Right cardiac atrium (tissue), 5 donors: ENCODE results near the gene DYNLT2. TPM values are rescaled to one million over a fixed set of nuclear protein-coding genes. Genes with fewer than 3 reads are reported as not detected.
"Not testable (repeated sequence)": the region's sequence is repeated elsewhere in the genome, so short reads cannot be mapped to it uniquely, and the experiment has no call there.

ENCODE experiments used
- ATAC-seq, 2 donors: fragments of 200-7000 bp; cut with Tn5 transposase; one replicate each; pipeline versions ENCODE4 v1.8.0 to v1.9.1; 2020; ENCODE audit warnings: moderate library complexity in 2 of 2, mild to moderate bottlenecking in 1 of 2
- DNase-seq, 3 donors: peaks; one replicate each; pipeline ENCODE4 v3.0.0-alpha.2; 2020
- H3K27ac ChIP-seq: one replicate; pipeline ENCODE4 v1.5.1; 2013; ENCODE audit warnings: mild to moderate bottlenecking, low read length, control low read depth, moderate library complexity
- H3K27me3 ChIP-seq: one replicate; pipeline ENCODE4 v1.6.1; 2013; ENCODE audit not compliant: control insufficient read depth, insufficient read depth
- H3K4me1 ChIP-seq: one replicate; pipeline ENCODE4 v1.6.1; 2013; ENCODE audit warnings: low read length; ENCODE audit not compliant: control insufficient read depth, insufficient read depth
- H3K4me3 ChIP-seq: one replicate; pipeline ENCODE4 v1.5.1; 2013; ENCODE audit warnings: low read length, control low read depth
- H3K9me3 ChIP-seq: one replicate; pipeline ENCODE4 v1.6.1; 2013; ENCODE audit warnings: low read length; ENCODE audit not compliant: control insufficient read depth
- WGBS: extraction: QIAGEN DNeasy Blood & Tissue Kit; methylation state at CpG from one replicate; pipeline ENCODE4 v1.1.7; 2013; 5-methylcytosine and 5-hydroxymethylcytosine counted together
- intact Hi-C, 4 donors: fragments of 100-400 bp; cut with DNase I; formaldehyde crosslinking; loops; one replicate each; pipeline versions ENCODE4 v1.11.0 to v1.14.0; 2022 to 2023
- polyA plus RNA-seq: library from polyadenylated mRNA; stranded (reverse); fragments of 200-250 nt; gene quantifications from one replicate; pipeline ENCODE4 v1.2.3, GENCODE V29; 2013
- total RNA-seq, 4 donors: library from RNA; stranded (reverse); fragmentation: NEBNext Ultra II Directional; extraction: Animal tissue kit (Norgen Biotek cat#: 25700); gene quantifications; one replicate each; pipeline ENCODE4 v1.2.1, GENCODE V29; 2021
- donor health status: healthy with polysubstance abuse.
- donor health status: DM: no; HTN: yes; CAD: no.
- donor health status: DM: no; HTN: no; CAD: no.
- donor health status: DM: no; HTN: yes; CAD: no; lungs with severe emphysema.
- donor health status: DM: yes; HTN: yes; CAD: no.

DYNLT2 gene
- total and polyA plus RNA-seq, 5 donors = 0.77 to 1.2 (median 1.0) TPM

DNA sequence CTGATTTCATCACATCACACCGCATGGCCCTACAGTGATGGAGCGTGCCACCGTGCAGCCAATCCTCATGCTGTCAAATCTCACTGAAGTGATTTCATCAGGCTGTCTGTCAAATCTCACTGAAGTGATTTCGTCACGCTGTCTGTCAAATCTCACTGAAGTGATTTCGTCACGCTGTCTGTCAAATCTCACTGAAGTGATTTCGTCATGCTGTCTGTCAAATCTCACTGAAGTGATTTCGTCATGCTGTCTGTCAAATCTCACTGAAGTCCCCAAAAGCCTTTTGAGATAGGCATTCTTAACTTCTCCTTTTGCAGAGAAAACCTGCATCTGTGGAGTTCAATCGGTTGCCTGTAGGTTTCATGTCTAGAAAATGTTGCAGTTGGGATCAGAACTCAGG is 14.4 kb upstream of the DYNLT2 start:
- ATAC-seq, H3K4me1 ChIP-seq, H3K27ac ChIP-seq, DNase-seq, intact Hi-C loops, H3K27me3 ChIP-seq, H3K4me3 ChIP-seq, H3K9me3 ChIP-seq: not testable (repeated sequence)
- 91% methylated on average over 10 of the region's 10 CpGs for WGBS

DNA sequence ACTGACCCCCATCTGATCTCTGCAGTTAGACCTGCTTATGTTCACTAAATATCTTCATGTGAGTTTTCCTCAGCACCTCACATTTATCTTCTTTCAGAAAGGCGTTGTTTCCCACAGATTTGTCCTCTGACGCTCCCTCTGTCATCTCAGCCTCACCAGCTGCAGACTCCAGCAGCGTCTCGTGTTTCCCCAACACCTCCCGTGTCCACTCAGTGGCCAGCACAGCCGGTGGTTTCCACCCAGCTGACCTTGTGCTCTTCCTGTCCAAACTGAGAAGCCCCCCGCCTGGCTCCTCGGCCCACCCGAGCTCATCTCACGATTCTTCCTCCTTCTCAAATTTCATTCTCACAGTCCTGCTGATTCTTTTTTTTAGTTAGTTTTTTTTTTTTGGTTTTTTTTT is 12.5 kb upstream of the DYNLT2 start:
- Histone ChIP-seq H3K27me3 (no peaks in the 10 kb centered on the region), H3K4me3 (no peak overlapping the region), H3K4me1 (no peaks in the 10 kb centered on the region), H3K9me3 (no peaks in the 10 kb centered on the region), H3K27ac (no peak overlapping the region)
- intact Hi-C loops = no loop called here
- ATAC-seq (no peak), DNase-seq (no peak)
- WGBS = 69% methylated on average over 10 of the region's 10 CpGs

DNA sequence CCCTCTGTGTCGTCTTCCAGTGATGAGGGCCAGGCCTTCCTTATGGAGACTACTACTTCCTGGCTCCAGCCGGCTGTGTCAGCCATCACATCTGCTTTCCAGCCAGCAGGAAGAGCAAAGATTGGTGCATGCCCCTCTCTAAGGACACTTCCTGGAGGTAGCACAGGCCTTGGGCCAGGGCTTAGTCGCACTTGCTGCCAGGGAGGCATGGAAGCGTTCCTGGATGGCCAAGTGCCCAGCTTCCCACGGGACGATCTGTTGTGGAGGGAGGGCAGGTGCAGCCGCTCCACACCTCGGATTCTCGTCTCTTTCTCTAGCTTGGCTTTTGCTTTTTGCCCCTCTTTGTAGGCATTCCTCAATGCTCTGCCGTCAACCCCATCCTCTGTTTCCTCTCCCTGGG is 11.9 kb upstream of the DYNLT2 start:
- no peak overlapping the region for H3K27ac ChIP-seq
- no peaks in the 10 kb centered on the region for H3K9me3 ChIP-seq
- no peaks in the 10 kb centered on the region for H3K27me3 ChIP-seq
- DNase-seq = no peak
- no peak overlapping the region for H3K4me3 ChIP-seq
- peak; percentile 14 to 26 for ATAC-seq
- WGBS = 64% methylated on average over 10 of the region's 10 CpGs
- no peaks in the 10 kb centered on the region for H3K4me1 ChIP-seq
- intact Hi-C loops = no loop called here

GRCh38 chr6:169755162-169755561 is 3.8 kb upstream of the DYNLT2 start:
- 80% methylated on average over 6 of the region's 6 CpGs for WGBS
- DNase-seq (no peak), ATAC-seq (no peak)
- no peaks in the 10 kb centered on the region for H3K9me3 ChIP-seq
- peaks cover 2% of the 10 kb centered on the region for H3K4me1 ChIP-seq
- no peak overlapping the region for H3K27ac ChIP-seq
- no peaks in the 10 kb centered on the region for H3K27me3 ChIP-seq
- H3K4me3 ChIP-seq = no peak overlapping the region
- intact Hi-C loops = no loop called here

DNA sequence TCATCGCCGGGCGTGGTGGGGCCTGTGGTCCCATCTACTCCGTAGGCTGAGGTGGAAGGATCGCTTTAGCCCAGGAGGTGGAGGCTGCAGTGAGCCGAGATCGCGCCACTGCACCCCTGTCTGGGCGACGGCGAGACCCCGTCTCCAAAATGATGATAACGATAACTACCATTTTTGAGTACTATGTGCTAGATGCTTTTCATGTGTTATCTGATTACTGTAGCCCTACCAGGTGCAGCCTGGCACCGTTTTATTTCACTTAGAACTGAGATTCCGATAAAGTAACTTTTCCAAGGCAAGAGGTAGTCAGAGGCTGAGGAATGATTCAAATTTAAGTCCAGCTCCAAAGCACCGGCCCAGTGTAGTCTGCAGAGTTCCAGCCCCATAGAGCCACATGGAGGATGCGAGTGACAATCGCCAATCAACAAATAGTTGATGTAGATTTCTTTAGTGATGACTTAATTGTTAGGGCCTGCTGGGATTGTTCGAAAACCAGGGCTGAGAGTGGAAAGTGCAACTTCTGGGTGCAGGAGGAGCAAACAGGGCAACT is 777 bp upstream of the DYNLT2 start:
- Histone ChIP-seq H3K4me3 (peak overlapping the region; percentile 71), H3K27ac (peak overlapping the region; percentile 95), H3K9me3 (no peaks in the 10 kb centered on the region), H3K27me3 (no peaks in the 10 kb centered on the region), H3K4me1 (peaks cover 2% of the 10 kb centered on the region)
- intact Hi-C loops = no loop called here
- DNase-seq (no peak), ATAC-seq (no peak)
- 6% methylated on average over 19 of the region's 19 CpGs for WGBS

DNA sequence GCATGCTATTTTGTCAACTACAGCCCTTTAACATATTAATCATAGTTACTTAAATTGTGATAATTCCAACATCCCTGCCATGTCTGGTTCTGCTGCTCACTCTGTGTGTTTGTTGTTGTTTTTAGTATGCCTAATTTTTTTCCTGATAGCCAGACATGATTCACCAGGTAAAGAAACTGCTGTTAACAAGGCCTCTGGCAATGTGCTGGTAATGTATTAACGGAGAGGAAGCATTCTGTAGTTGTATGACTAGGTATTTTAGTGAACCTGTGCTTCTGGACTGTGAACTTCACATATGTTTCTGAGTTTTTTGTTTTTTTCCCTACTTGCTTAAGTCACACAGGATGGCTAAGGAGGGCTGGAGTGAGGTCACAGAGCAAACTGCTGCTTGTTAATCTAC is 4.8 kb downstream of the DYNLT2 start:
- H3K27ac ChIP-seq = no peak overlapping the region
- WGBS = 92% methylated on average over 1 of the region's 1 CpG
- H3K4me1 ChIP-seq = no peaks in the 10 kb centered on the region
- H3K27me3 ChIP-seq = no peaks in the 10 kb centered on the region
- H3K9me3 ChIP-seq = no peaks in the 10 kb centered on the region
- intact Hi-C loops = no loop called here
- DNase-seq (no peak), ATAC-seq (no peak)
- no peak overlapping the region for H3K4me3 ChIP-seq

DNA sequence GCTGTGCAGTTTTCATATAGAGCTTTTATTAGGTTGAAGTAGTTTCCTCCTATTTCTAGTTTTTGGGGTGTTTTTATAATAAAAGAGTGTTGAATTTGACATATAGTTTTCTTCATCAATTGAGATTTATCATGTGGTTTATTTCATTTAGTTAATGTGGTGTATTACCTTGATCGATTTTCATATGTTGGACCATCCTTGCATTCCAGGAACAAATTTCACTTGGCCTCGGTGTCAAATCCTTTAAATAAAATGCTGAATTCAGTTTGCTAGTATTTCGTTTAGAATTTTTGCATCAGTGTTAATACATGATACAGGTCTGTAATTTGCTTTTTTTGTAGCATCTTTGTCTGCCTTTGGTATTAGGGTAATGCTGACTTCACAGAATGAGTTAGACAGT is 6.0 kb downstream of the DYNLT2 start:
- no peak for ATAC-seq
- WGBS = 83% methylated on average over 3 of the region's 3 CpGs

GRCh38 chr6:169741344-169741743 is 10.0 kb downstream of the DYNLT2 start:
- Histone ChIP-seq H3K4me3 (no peak overlapping the region), H3K27ac (no peak overlapping the region), H3K9me3 (no peaks in the 10 kb centered on the region), H3K27me3 (no peaks in the 10 kb centered on the region), H3K4me1 (peaks cover 3% of the 10 kb centered on the region)
- ATAC-seq (no peak), DNase-seq (no peak)
- intact Hi-C loops = no loop called here

More for the DNA sequence above, 6.0 kb downstream of the DYNLT2 start:
- H3K4me3 ChIP-seq = no peak overlapping the region
- no peak for DNase-seq
- no peaks in the 10 kb centered on the region for H3K9me3 ChIP-seq
- H3K4me1 ChIP-seq = no peaks in the 10 kb centered on the region
- H3K27ac ChIP-seq = no peak overlapping the region
- H3K27me3 ChIP-seq = no peaks in the 10 kb centered on the region
- intact Hi-C loops = no loop called here

DNA sequence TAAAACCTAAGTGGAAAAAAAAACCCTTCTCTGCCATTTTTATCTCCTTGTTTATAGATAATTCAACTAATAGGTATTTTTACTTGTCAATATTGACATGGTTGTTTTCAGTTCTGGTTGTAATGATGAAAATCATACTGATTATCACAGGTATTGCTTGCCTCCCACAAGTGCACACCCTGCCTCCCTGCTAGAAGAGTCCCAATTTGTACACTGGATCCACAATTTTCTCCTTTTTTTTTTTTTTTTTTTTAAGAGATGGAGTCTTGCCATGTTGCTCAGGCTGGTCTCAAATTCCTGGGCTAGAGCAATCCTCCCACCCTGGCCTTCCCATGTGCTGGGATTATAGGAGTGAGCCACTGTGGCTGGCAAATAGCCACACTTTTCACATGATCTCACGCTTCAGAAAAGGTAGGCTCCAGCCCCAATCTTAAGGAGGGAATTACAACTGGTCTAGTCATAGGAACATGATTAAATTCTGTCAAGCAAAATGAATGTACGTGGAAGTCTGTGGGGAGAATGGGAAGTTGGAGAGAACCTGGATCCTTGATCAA is 12.3 kb downstream of the DYNLT2 start:
- Histone ChIP-seq H3K27me3 (no peaks in the 10 kb centered on the region), H3K4me1 (peaks cover 3% of the 10 kb centered on the region), H3K9me3 (no peaks in the 10 kb centered on the region), H3K4me3 (no peak overlapping the region), H3K27ac (no peak overlapping the region)
- intact Hi-C loops = no loop called here
- WGBS = 81% methylated on average over 2 of the region's 2 CpGs
- peak in 1 of 2 donors; percentile 22 for ATAC-seq
- DNase-seq = no peak

DNA sequence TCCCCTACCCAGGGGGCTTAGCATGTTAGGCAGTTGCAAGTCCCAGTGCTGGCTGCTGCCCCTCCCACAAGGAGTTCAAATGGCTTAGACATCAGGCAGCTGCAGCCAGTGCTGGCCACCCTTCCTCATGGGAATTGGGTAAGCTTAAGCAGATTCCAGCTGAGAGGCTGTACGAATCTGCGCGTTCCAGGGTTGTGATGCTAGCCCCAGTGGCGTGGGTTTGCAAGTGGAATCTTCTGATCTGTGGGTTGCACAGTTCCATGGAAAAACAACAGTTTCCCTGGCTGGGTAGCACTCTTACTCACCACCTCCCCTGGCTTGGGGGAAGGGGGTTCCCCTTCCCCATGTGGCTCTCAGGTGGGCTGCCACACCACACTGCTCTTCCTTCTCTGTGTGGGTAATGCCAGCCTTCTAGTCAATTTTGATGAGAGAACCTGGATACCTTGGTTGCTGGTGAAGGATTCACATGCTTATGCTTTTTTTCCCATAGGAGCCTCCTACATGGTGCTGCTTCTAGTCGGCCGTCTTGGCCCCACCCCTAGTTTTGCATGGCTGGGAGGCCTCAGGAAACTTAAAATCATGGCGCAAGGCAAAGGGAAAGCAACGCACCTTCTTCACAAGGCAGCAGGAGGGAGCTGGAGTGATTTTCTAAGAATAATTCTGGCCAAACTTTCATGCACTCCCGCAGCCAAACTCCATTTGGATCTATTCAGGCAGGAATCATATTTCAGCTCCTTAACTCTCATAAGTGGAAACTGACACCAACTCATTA is 13.0 kb downstream of the DYNLT2 start:
- Histone ChIP-seq H3K4me1 (peaks cover 3% of the 10 kb centered on the region), H3K4me3 (no peak overlapping the region), H3K9me3 (no peaks in the 10 kb centered on the region), H3K27me3 (no peaks in the 10 kb centered on the region), H3K27ac (peak overlapping the region; percentile 2)
- 55% methylated on average over 9 of the region's 9 CpGs for WGBS
- peak in 1 of 2 donors; percentile 47 for ATAC-seq
- peak in 2 of 3 donors; percentile 35 to 49 for DNase-seq
- intact Hi-C loops = no loop called here

GRCh38 chr6:169729961-169730360 is 21.4 kb downstream of the DYNLT2 start:
- Histone ChIP-seq H3K4me3 (no peak overlapping the region), H3K9me3 (no peaks in the 10 kb centered on the region), H3K27me3 (no peaks in the 10 kb centered on the region), H3K4me1 (no peaks in the 10 kb centered on the region), H3K27ac (no peak overlapping the region)
- no peak for DNase-seq
- no peak for ATAC-seq
- intact Hi-C loops = no loop called here
